HG03575 (cell line): ENCODE data around the gene APOL1.
"Not testable (repeated sequence)": the region's sequence is repeated elsewhere in the genome, so short reads cannot be mapped to it uniquely, and the experiment has no call there.

Experiments used
- ATAC-seq: cut with Tn5 transposase; IDR thresholded peaks from one replicate; pipeline ENCODE4 v1.9.1; 2021; ENCODE audit not compliant: unreplicated experiment, insufficient number of reproducible peaks, low FRiP score; ENCODE audit errors: extremely low read depth

Gene APOL1

DNA sequence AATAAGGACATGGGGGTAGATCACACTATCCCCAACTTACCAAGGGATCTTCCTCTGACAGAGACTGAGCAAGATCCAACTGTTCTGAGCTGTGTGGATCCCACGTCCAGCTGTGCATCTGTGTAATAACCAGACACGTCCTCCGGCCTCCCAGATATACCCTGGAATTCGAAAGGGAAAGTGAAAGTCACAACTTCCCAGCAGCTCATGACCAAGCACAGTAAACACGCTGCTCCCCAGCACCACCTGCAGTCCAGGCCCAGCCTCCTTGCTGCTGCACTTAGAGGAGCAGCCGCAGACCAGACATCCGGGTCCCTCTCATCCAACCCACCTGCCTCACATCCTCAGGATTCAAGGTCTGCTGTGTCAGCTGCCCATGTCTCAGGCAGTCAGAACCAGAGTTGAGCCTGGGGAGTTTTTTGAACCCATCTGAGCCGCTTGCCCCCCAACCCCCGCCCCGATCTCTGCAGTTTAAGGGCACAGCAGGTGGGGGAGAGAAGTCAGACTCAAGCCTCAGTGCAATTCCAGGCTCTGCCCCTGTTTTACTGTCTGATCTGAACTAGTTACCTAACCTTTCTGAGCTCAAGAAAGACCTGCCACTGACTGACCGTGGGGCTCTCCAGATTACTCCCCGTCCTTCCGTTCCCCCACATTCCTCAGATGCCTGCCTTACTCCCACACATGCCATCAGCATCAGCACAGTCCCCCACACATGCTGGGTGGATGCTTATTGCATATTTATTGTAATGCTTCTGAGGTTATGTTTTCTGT lies 13.3 kb upstream of the APOL1 start, which contains the start of gene APOL2:
Gene APOL2, minus strand, starts transcription at position 127 of the 771 bp plus-strand sequence. CDS start 6,365 bp downstream, outside the sequence.
- ATAC-seq = peak; percentile 60

GRCh38 chr22:36243986-36244385 lies 8.9 kb upstream of the APOL1 start:
- ATAC-seq = no peak

DNA sequence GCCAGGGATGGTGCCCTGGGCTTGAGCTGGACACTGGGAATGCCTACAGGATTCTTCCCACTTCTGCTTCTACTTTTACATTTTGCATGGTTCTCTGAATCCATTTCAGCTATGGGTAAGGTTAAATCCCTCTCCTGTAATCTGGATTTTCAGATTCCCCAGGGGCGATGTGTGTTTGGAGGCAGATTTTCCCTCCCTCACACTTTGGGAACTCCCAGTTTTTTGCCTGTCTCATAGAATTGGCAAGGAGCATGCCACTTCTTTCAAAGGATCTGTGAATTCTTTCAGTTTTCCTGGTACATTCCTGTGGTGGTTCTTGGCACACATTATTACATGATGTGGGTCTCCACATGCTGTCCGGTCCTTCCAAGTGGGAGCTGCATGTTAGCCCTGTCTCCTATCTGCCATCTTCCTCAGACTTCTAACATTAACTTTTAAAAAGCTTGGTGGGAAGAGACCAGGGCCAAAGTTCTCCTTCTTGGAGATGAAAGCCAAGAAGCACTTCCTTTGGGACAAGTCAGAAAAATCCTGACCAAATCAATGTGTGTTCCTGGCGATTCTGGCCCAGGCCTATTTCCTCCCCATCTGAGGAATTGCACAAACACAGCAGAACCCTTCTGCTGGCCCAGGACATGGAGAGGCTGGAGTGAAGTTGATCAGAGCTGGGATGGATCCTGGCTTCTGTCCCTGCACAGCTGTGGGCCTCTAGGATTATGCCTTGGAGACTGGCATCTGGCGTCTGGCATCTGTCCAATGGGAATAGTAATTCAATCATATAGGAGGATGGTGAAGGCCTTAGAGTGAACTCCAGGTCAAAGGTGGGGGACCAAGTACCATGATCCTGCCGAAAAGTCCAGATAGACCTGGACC lies 8.2 kb upstream of the APOL1 start:
- no peak for ATAC-seq

GRCh38 chr22:36245805-36246356 lies 7.1 kb upstream of the APOL1 start:
- no peak for ATAC-seq

GRCh38 chr22:36246718-36247117 lies 6.2 kb upstream of the APOL1 start:
- ATAC-seq = no peak

GRCh38 chr22:36247955-36248354 lies 5.0 kb upstream of the APOL1 start:
- no peak for ATAC-seq

GRCh38 chr22:36249160-36249559 lies 3.8 kb upstream of the APOL1 start:
- no peak for ATAC-seq

DNA sequence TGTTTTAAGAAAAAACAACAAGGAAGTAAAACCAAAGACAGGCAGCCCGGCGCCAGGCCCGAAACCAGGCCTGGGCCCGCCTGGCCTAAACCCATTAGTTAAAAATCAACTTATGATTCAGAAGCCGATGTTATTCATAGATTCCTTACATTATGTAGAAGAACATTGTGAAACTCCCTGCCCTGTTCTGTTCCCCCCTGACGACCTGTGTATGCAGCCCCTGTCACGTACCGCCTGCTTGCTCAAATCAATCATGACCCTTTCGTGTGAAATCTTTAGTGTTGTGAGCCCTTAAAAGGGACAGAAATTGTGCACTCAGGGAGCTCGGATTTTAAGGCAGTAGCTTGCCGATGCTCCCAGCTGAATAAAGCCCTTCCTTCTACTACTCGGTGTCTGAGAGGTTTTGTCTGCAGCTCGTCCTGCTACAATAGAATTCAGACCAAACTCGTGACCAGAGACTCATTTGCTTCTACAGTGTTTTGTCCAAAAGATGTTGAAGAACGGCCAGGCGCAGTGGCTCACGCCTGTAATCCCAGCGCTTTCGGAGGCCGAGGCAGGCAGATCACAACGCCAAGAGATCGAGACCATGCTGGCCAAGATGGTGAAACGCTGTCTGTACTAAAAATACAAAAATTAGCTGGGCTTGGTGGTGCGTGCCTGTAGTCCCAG lies 2.5 kb upstream of the APOL1 start:
- not testable (repeated sequence) for ATAC-seq

DNA sequence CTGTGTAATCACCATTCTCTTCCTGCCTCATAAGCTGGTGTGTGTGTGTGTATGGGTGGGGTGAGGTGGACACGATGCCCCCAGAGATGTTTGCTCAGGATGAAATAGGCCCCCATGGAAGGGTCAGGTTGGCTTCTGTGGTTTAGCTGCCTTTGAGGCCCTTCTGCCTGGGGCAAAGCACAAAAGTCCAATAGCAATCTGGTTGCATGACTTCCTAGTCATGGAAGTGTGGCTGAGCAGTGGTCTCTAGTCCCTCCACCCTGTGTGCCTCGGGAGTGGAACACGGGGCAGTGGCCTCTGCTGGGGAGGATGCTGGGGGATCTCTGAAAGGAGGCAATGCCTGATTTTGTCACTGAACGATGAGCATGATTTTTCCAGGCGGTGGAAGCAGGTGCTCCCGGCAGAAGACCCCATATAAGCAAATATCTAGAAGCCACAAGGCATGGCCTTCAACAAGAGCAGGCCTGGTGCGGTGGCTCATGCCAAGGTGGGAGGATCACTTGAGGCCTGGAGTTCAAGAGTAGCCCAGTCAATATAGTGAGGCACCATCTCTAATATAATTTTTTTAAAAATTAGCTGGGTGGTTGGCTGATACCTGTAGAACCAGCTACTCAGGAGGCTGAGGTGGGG lies 839 bp upstream of the APOL1 start:
- ATAC-seq = not testable (repeated sequence)

DNA sequence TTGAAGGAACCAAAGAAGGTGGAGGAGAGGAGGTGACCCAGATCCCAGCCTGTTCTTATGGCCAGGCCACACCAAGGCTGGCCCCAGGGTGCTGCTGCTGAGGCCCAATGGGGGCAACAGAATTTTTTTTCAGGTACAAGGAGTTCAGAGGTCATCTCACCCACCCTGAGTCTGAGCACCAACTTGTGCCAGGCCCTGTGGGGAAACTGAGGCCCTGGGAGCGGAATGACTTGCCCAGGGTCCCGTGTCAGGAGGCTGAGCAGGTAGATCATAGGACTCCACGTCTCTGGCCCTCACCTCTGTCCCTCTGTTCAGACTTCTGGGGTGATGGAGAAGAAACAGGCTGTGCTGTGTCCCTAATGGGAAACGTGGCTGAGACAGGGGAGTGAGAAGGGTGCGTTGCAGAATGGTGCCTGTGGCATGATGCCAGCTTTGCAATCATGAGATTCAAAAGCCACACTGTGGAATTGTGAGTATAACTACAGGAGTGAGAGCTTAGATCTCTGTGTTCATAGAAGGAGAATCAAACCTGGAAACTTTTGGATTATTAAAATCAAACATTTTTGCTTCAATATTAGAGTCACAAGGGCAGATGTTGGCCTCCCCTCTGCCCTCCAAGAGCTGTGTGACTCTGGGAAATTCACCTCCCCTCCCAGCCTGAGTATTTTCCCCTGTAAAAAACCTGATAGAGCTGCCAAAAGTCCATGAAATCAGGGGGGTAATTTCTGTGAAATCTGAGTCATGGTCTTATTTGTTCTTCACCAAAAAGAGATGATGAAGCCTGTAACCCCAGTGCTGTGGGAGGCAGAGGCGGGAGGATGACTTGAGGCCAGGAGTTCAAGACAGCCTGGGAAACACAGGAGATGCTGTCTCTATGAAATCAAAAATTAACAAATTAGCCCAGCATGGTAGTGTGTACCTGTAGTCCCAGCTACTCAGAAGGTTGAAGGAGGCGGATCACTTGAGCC lies 874 bp downstream of the APOL1 start:
- no peak for ATAC-seq

DNA sequence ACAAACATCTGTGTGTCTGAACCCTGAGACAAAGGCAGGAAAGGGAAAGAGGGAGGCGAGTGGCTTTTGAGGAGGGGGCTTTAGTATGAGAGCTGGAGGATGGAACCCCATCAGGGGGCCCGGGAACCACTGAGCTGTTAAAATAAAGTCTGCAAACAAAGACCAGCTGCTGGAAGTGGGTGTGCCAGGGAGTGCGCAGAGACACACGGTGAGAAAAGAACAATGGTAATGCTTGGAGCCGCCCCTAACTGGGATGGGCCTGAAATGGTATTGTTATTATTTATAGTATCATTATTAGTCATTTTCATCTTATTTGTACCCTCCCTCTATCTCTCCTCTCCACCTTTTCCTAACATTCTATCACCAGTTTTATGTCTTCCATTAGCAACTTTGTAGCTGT lies 2.6 kb downstream of the APOL1 start:
- ATAC-seq = not testable (repeated sequence)

DNA sequence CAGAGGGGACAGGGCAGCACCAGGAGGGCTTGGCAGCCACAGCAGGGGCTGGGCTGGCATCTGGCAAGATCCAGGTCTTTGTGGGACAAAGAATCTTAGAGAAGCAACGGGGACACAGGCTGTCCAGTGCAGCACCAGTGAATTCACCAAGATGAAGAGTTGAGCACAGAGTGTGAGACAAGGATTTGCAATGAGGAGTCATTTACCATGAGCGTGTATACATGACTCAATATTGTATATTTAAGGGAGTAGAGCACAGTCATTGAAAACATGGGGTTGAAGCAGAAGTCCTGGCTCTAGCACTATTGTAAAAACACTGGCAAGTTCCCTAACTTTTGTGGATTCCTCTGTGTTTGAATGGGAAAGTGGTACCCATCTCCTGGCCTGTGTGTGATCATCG lies 3.5 kb downstream of the APOL1 start:
- no peak for ATAC-seq

DNA sequence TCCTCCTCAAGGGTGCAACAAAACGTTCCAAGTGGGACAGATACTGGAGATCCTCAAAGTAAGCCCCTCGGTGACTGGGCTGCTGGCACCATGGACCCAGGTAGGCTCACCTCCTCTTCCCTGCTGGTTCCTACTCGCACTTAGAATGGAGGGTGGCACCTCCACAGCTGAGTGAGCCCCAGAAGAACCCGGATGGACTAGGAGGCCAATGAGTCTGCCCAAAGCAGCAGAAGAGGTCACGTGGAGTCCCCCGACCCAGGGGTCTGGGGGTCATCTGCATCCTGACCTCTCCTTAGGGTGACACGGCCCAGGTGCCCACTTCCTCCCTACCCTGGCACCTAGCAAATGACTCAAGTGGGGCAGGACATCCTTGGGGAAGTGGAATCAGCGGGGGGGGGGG lies 4.4 kb downstream of the APOL1 start:
- ATAC-seq = no peak

GRCh38 chr22:36257948-36258670 lies 5.2 kb downstream of the APOL1 start:
- ATAC-seq = no peak

- ATAC-seq = no peak
Observed at GRCh38 chr22:36258701-36259614, 6.0 kb downstream of the APOL1 start.

DNA sequence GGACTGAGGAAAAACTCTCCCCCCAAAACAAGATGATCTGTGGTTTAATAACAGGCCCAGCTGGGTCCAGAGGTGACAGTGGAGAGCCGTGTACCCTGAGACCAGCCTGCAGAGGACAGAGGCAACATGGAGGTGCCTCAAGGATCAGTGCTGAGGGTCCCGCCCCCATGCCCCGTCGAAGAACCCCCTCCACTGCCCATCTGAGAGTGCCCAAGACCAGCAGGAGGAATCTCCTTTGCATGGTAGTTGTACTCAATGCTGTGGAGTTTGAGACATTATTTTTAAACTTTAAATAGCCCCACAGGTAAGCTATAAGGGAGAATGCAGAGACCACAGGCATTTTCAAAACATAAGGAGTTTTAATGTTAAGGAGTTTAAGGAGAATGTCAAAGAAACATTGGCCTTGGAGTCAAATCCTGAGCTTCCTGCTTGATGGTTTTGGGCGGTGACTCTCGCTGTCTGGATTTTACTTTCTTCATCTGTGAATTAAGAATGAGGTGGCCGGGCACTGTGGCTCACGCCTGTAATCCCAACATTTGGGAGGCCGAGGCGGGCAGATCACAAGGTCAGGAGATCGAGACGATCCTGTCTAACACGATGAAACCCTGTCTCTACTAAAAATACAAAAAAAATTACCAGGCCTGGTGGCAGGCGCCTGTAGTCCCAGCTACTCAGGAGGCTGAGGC lies 6.8 kb downstream of the APOL1 start:
- ATAC-seq = no peak
